H1 (cell line): ENCODE measurements around the gene DENND1A. TPM values are rescaled to one million over a fixed set of nuclear protein-coding genes. Genes with fewer than 3 reads are reported as not detected.

Source experiments
- CTCF ChIA-PET: fragments of 300-600 bp; sonication (Branson Sonifier 250); formaldehyde crosslinking; loops from one replicate; lab custom pipeline; 2021; ENCODE audit not compliant: partially characterized antibody; lab: Charles Lee
- POLR2A ChIA-PET: fragments of 300-600 bp; sonication (Branson Sonifier 250); formaldehyde crosslinking; loops from one replicate; lab custom pipeline; 2021; ENCODE audit warnings: inconsistent platforms; ENCODE audit not compliant: partially characterized antibody; lab: Charles Lee
- DNase-seq, 2 experiments: peaks; one replicate each; pipeline versions ENCODE4 v3.0.0 to v3.0.0-alpha.2; 2010 to 2022; ENCODE audit warnings: low spot score in 2 of 2, low read depth in 1 of 2, mixed read lengths in 1 of 2
- FAIRE-seq: peaks from 2 replicates; lab custom pipeline; 2011; peaks lifted over from hg19 to GRCh38; lab: Jason Lieb, UNC
- H2AFZ ChIP-seq: 2 replicates; pipeline ENCODE4 v1.8.1; 2012; ENCODE audit warnings: low read length, inconsistent platforms
- H2AK5ac ChIP-seq: 2 replicates; pipeline ENCODE4 v1.6.1; 2013; ENCODE audit warnings: low read depth, low read length
- H2BK120ac ChIP-seq: replicated peaks from 2 replicates; pipeline ENCODE3; 2013; ENCODE audit warnings: low read depth, low read length, inconsistent platforms
- H2BK12ac ChIP-seq: 2 replicates; pipeline ENCODE4 v1.6.1; 2013; ENCODE audit warnings: low read depth, low read length
- H2BK15ac ChIP-seq: 2 replicates; pipeline ENCODE4 v1.6.1; 2013; ENCODE audit warnings: low read length
- H2BK20ac ChIP-seq: 2 replicates; pipeline ENCODE4 v1.6.1; 2013; ENCODE audit warnings: low read length
- H2BK5ac ChIP-seq: 2 replicates; pipeline ENCODE4 v1.6.1; 2013; ENCODE audit warnings: low read depth, low read length
- H3K14ac ChIP-seq: 2 replicates; pipeline ENCODE4 v1.6.1; 2013; ENCODE audit warnings: inconsistent platforms; ENCODE audit not compliant: insufficient read length
- H3K18ac ChIP-seq: 2 replicates; pipeline ENCODE4 v1.6.1; 2013; ENCODE audit warnings: low read length; ENCODE audit errors: extremely low read depth
- H3K23ac ChIP-seq: 2 replicates; pipeline ENCODE4 v1.6.1; 2013; ENCODE audit warnings: inconsistent platforms; ENCODE audit not compliant: insufficient read length
- H3K23me2 ChIP-seq: 2 replicates; pipeline ENCODE4 v1.6.1; 2013; ENCODE audit warnings: low read depth, low read length
- H3K27ac ChIP-seq: 2 replicates; pipeline ENCODE4 v1.6.1; 2011; ENCODE audit warnings: low read depth, low read length, inconsistent platforms
- H3K27me3 ChIP-seq, 4 experiments: replicated peaks in 1 of 4; 1 replicate in 1 of 4; 2 replicates in 3 of 4; pipeline versions ENCODE4 v1.6.1 to v1.8.1; 2011 to 2013; ENCODE audit warnings: low read length in 3 of 4, mild to moderate bottlenecking in 3 of 4, inconsistent platforms in 2 of 4, mixed read lengths in 2 of 4, moderate library complexity in 1 of 4; ENCODE audit not compliant: control insufficient read depth in 3 of 4, insufficient read depth in 3 of 4; ENCODE audit errors: extremely low read depth in 1 of 4
- H3K36me3 ChIP-seq, 4 experiments: 2 replicates each; pipeline versions ENCODE4 v1.6.1 to v1.8.1; 2011 to 2013; ENCODE audit warnings: mild to moderate bottlenecking in 4 of 4, low read length in 3 of 4, moderate library complexity in 2 of 4, control low read depth in 1 of 4, inconsistent platforms in 1 of 4; ENCODE audit not compliant: insufficient read depth in 4 of 4, control insufficient read depth in 2 of 4
- H3K4ac ChIP-seq: replicated peaks from 2 replicates; pipeline ENCODE3; 2013; ENCODE audit warnings: low read length, low read depth, mixed read lengths, inconsistent platforms; ENCODE audit not compliant: insufficient read length
- H3K4me1 ChIP-seq, 4 experiments: replicated peaks in 1 of 4; 1 replicate in 1 of 4; 2 replicates in 3 of 4; pipeline versions ENCODE4 v1.6.1 to v1.8.1; 2011 to 2013; ENCODE audit warnings: low read length in 3 of 4, inconsistent platforms in 2 of 4, mixed read lengths in 1 of 4; ENCODE audit not compliant: insufficient read depth in 4 of 4, control insufficient read depth in 3 of 4
- H3K4me2 ChIP-seq, 2 experiments: 2 replicates each; pipeline versions ENCODE4 v1.6.1 to v1.8.1; 2011 to 2013; ENCODE audit warnings: low read depth in 2 of 2, low read length in 2 of 2, control low read depth in 1 of 2, inconsistent platforms in 1 of 2, mild to moderate bottlenecking in 1 of 2; ENCODE audit not compliant: insufficient read depth in 1 of 2
- H3K4me3 ChIP-seq, 4 experiments: fragments of 200-600, 300-600 bp in 1 of 4; sonication (generic), shearing (Covaris generic), sonication (Bioruptor Twin) in 1 of 4; 2 replicates each; pipeline versions ENCODE4 v1.5.1 to v1.8.1; 2011 to 2016; ENCODE audit warnings: low read length in 4 of 4, low read depth in 3 of 4, control low read depth in 2 of 4, inconsistent platforms in 2 of 4, mild to moderate bottlenecking in 2 of 4, mixed read lengths in 1 of 4, moderate library complexity in 1 of 4; ENCODE audit not compliant: insufficient read depth in 2 of 4; ENCODE audit errors: extremely low read depth in 1 of 4
- H3K56ac ChIP-seq: replicated peaks from 2 replicates; pipeline ENCODE3; 2013; ENCODE audit warnings: low read depth, mild to moderate bottlenecking, mixed read lengths, low read length, inconsistent platforms; ENCODE audit not compliant: insufficient read length
- H3K79me1 ChIP-seq: 2 replicates; pipeline ENCODE4 v1.6.1; 2013; ENCODE audit warnings: low read depth, low read length, control low read depth
- H3K79me2 ChIP-seq, 2 experiments: 2 replicates each; pipeline versions ENCODE4 v1.6.1 to v1.8.1; 2012 to 2013; ENCODE audit warnings: low read length in 2 of 2, mild to moderate bottlenecking in 2 of 2, inconsistent platforms in 1 of 2; ENCODE audit not compliant: insufficient read depth in 2 of 2, control insufficient read depth in 1 of 2
- H3K9ac ChIP-seq, 4 experiments: replicated peaks in 1 of 4; 1 replicate in 1 of 4; 2 replicates in 3 of 4; pipeline versions ENCODE4 v1.6.1 to v1.8.1; 2011 to 2013; ENCODE audit warnings: low read depth in 3 of 4, low read length in 3 of 4, control low read depth in 2 of 4, mild to moderate bottlenecking in 2 of 4, moderate library complexity in 2 of 4, inconsistent platforms in 1 of 4; ENCODE audit errors: extremely low read depth in 1 of 4
- H3K9me3 ChIP-seq, 2 experiments: 2 replicates each; pipeline versions ENCODE4 v1.6.1 to v1.8.1; 2012 to 2013; ENCODE audit warnings: mild to moderate bottlenecking in 2 of 2, moderate library complexity in 2 of 2, control low read depth in 1 of 2, inconsistent platforms in 1 of 2, low read depth in 1 of 2, low read length in 1 of 2, mixed read lengths in 1 of 2; ENCODE audit not compliant: insufficient read depth in 2 of 2
- H4K20me1 ChIP-seq, 2 experiments: replicated peaks in 1 of 2; 2 replicates each; pipeline versions ENCODE3 to v1.8.1; 2011 to 2013; ENCODE audit warnings: inconsistent platforms in 2 of 2, low read length in 2 of 2, mild to moderate bottlenecking in 1 of 2; ENCODE audit not compliant: insufficient read depth in 2 of 2, control insufficient read depth in 1 of 2
- H4K5ac ChIP-seq: 2 replicates; pipeline ENCODE4 v1.6.1; 2013; ENCODE audit warnings: low read length, low read depth, mixed read lengths, inconsistent platforms; ENCODE audit not compliant: insufficient read length
- H4K8ac ChIP-seq: 2 replicates; pipeline ENCODE4 v1.8.0; 2013; ENCODE audit warnings: mild to moderate bottlenecking, moderate library complexity, low read length, inconsistent platforms; ENCODE audit not compliant: insufficient read depth; ENCODE audit errors: extremely low read depth
- H4K91ac ChIP-seq: replicated peaks from 2 replicates; pipeline ENCODE3; 2013; ENCODE audit warnings: low read length, mixed read lengths, inconsistent platforms; ENCODE audit not compliant: insufficient read length
- ASH2L ChIP-seq: fragments of 200-600, 300-600 bp; sonication (generic); IDR thresholded peaks from one replicate; pipeline ENCODE4 v1.7.1; 2017; ENCODE audit warnings: low read length
- ATF3 ChIP-seq: IDR thresholded peaks from 2 replicates; pipeline ENCODE4 v1.6.1; 2011; ENCODE audit warnings: low read depth, mild to moderate bottlenecking, low read length; ENCODE audit not compliant: insufficient read depth
- CBX5 ChIP-seq: fragments of 300-800, 300-1000 bp; sonication (generic); IDR thresholded peaks from 2 replicates; pipeline ENCODE4 v1.7.1; 2016; ENCODE audit warnings: antibody characterized with exemption, low read length, low read depth
- CBX8 ChIP-seq: fragments of 300-800, 300-1000 bp; sonication (generic); IDR thresholded peaks from 2 replicates; pipeline ENCODE4 v1.7.1; 2016; ENCODE audit warnings: low read depth, low read length, borderline replicate concordance
- EGR1 ChIP-seq: IDR thresholded peaks from 2 replicates; pipeline ENCODE4 v1.6.1; 2011; ENCODE audit warnings: low read depth, low read length, borderline replicate concordance
- FOSL1 ChIP-seq: IDR thresholded peaks from 2 replicates; pipeline ENCODE4 v1.6.1; 2011; ENCODE audit warnings: mild to moderate bottlenecking, low read depth, low read length, moderate library complexity; ENCODE audit not compliant: insufficient read depth
- HDAC2 ChIP-seq, 2 experiments: fragments of 300-600 bp in 1 of 2; sonication (generic) in 1 of 2; IDR thresholded peaks; 2 replicates each; pipeline ENCODE4 v1.6.1; 2011 to 2012; ENCODE audit warnings: low read depth in 2 of 2, low read length in 2 of 2, mild to moderate bottlenecking in 2 of 2, moderate library complexity in 2 of 2, borderline replicate concordance in 1 of 2, inconsistent platforms in 1 of 2
- KDM5A ChIP-seq: fragments of 200-600 bp; IDR thresholded peaks from 2 replicates; pipeline ENCODE4 v1.7.1; 2012; ENCODE audit warnings: mild to moderate bottlenecking, low read length, inconsistent platforms, mixed read lengths
- MAX ChIP-seq: IDR thresholded peaks from 2 replicates; pipeline ENCODE4 v1.6.1; 2012; ENCODE audit warnings: inconsistent platforms
- RFX5 ChIP-seq: IDR thresholded peaks from 2 replicates; pipeline ENCODE4 v1.6.1; 2011; ENCODE audit warnings: low read depth, low read length, improper control_type of control experiment, borderline replicate concordance
- SIN3A ChIP-seq, 2 experiments: IDR thresholded peaks in 1 of 2; conservative IDR thresholded peaks in 1 of 2; 2 replicates each; pipeline ENCODE4 v1.6.1; 2011 to 2012; ENCODE audit warnings: low read length in 2 of 2, improper control_type of control experiment in 1 of 2, low read depth in 1 of 2, mild to moderate bottlenecking in 1 of 2
- SIX5 ChIP-seq: IDR thresholded peaks from 2 replicates; pipeline ENCODE4 v1.6.1; 2011; ENCODE audit warnings: mild to moderate bottlenecking, low read depth, low read length
- SP1 ChIP-seq: IDR thresholded peaks from 2 replicates; pipeline ENCODE4 v1.6.1; 2011; ENCODE audit warnings: low read depth, low read length
- YY1 ChIP-seq: IDR thresholded peaks from 2 replicates; pipeline ENCODE4 v1.6.1; 2011; ENCODE audit warnings: low read depth, mild to moderate bottlenecking, low read length
- WGBS, 2 experiments: shearing (Covaris generic) in 1 of 2; methylation state at CpG; one replicate each; pipeline versions ENCODE4 v1.1.6 to v1.1.7; 2013 to 2015; ENCODE audit warnings: low lambda C conversion rate in 2 of 2, mixed read lengths in 2 of 2, inconsistent platforms in 1 of 2, low coverage in 1 of 2, missing lambda C conversion rate in 1 of 2; ENCODE audit not compliant: insufficient replicate concordance in 2 of 2, insufficient coverage in 1 of 2, insufficient read length in 1 of 2; ENCODE audit errors: extremely low coverage in 1 of 2, missing lambda C conversion rate in 1 of 2; 5-methylcytosine and 5-hydroxymethylcytosine counted together
- polyA plus RNA-seq, 7 experiments: library from polyadenylated mRNA; depleted of rRNA in 3 of 7; stranded (reverse) in 5 of 7; unstranded in 2 of 7; fragments of >200 nt in 5 of 7; fragments of 200-250 nt in 2 of 7; gene quantifications; 1 replicate in 5 of 7; 2 replicates in 1 of 7; 4 replicates in 1 of 7; pipeline versions ENCODE4 v1.2.1 to v1.2.3, GENCODE V29; 2011 to 2013; ENCODE audit warnings: missing spikeins in 2 of 7, mixed read lengths in 2 of 7
- total RNA-seq: library from RNA; stranded (reverse); fragmentation: NEBNext Ultra II Directional; extraction: Animal tissue kit (Norgen Biotek cat#: 25700); gene quantifications from 2 replicates; pipeline ENCODE4 v1.2.1, GENCODE V29; 2021

The DENND1A gene
- total and polyA plus RNA-seq, 2 of the 8 experiments (the other 6 are each of a cell fraction or from before 2014, with no cell fraction given), result 24.1 to 26.4 TPM

GRCh38 chr9:123564652-123565051 is 365.3 kb downstream of the DENND1A start:
- H3K27me3 ChIP-seq, result no peaks in the 10 kb centered on the region
- H3K23me2 ChIP-seq, result no peaks in the 10 kb centered on the region; the same call in 1 of the 2 replicates
- H2AFZ ChIP-seq, result no peak overlapping the region
- H3K4me3 ChIP-seq, result no peak overlapping the region
- no peak overlapping the region for H3K4me2 ChIP-seq
- H3K79me1 ChIP-seq, result no peaks in the 10 kb centered on the region
- H2BK15ac ChIP-seq, result no peak overlapping the region
- H3K9ac ChIP-seq, result no peak overlapping the region
- H2BK20ac ChIP-seq, result no peak overlapping the region
- H3K36me3 ChIP-seq, result no peaks in the 10 kb centered on the region
- no peak overlapping the region for H3K27ac ChIP-seq
- no peaks in the 10 kb centered on the region for H3K9me3 ChIP-seq
- no peak overlapping the region for H4K5ac ChIP-seq
- no peak overlapping the region for H3K23ac ChIP-seq
- H2AK5ac ChIP-seq, result no peak overlapping the region
- H4K20me1 ChIP-seq, result peaks cover 0 to 3% of the 10 kb centered on the region in 2 experiments
- no peak overlapping the region for H4K91ac ChIP-seq
- H3K79me2 ChIP-seq, result no peaks in the 10 kb centered on the region
- H4K8ac ChIP-seq, result no peak overlapping the region
- no peak overlapping the region for H3K4ac ChIP-seq
- FAIRE-seq, result no peak
- H3K4me1 ChIP-seq, result peaks cover 0 to 9% (median 3%) of the 10 kb centered on the region in 4 experiments; a peak in 4 of 7 replicates
- no peak overlapping the region for H2BK12ac ChIP-seq
- POLR2A ChIA-PET, result no interaction called here
- H3K56ac ChIP-seq, result no peak overlapping the region
- no peak overlapping the region for H2BK120ac ChIP-seq
- no peak overlapping the region for H2BK5ac ChIP-seq
- WGBS, 2 experiments, result 94% methylated on average over 1 of the region's 1 CpG; no CpG with 5 or more reads in 1 of the 2 experiments
- no peak overlapping the region for H3K18ac ChIP-seq
- DNase-seq, result no peak
- H3K14ac ChIP-seq, result no peak overlapping the region
- CTCF ChIA-PET, result no interaction called here
- TF ChIP-seq SIX5 (no peak), CBX8 (no peak), MAX (no peak), ATF3 (no peak), EGR1 (no peak), HDAC2 (IDR thresholded peaks at IDR 0.05; ENCODE audit: borderline replicate concordance in 1 of 2, low read depth in 2 of 2, low read length in 2 of 2) (no peak), RFX5 (no peak), CBX5 (no peak), SP1 (no peak), KDM5A (no peak), SIN3A (conservative IDR thresholded peaks at IDR 0.05 in 1 of 2, IDR thresholded peaks at IDR 0.05 in 1 of 2; ENCODE audit: low read depth in 1 of 2, low read length in 2 of 2) (no peak), ASH2L (no peak), FOSL1 (no peak), YY1 (no peak)
